Glutamatergic neuron (in vitro differentiated cells): ENCODE measurements around the gene PSMD2. TPM values are rescaled to one million over a fixed set of nuclear protein-coding genes. Genes with fewer than 3 reads are reported as not detected.
A peak's percentile ranks its signal among the peaks of the same experiment; 100 is the strongest.

Source experiments
- DNase-seq: peaks from one replicate; pipeline ENCODE4 v3.0.0; 2022
- H3K27ac Mint-ChIP-seq: one replicate; pipeline ENCODE4 v1.8.0; 2020; ENCODE audit warnings: mild to moderate bottlenecking, mixed read lengths, inconsistent platforms; ENCODE audit not compliant: unreplicated experiment
- H3K27me3 Mint-ChIP-seq: one replicate; pipeline ENCODE4 v1.8.0; 2020; ENCODE audit warnings: mild to moderate bottlenecking, moderate library complexity, mixed read lengths, inconsistent platforms; ENCODE audit not compliant: unreplicated experiment
- H3K36me3 Mint-ChIP-seq: one replicate; pipeline ENCODE4 v1.8.0; 2020; ENCODE audit warnings: mild to moderate bottlenecking, mixed read lengths, inconsistent platforms; ENCODE audit not compliant: unreplicated experiment
- H3K4me1 Mint-ChIP-seq: one replicate; pipeline ENCODE4 v1.8.0; 2020; ENCODE audit warnings: mild to moderate bottlenecking, low read depth, mixed read lengths, inconsistent platforms; ENCODE audit not compliant: unreplicated experiment
- H3K4me3 Mint-ChIP-seq: one replicate; pipeline ENCODE4 v1.8.0; 2020; ENCODE audit warnings: mild to moderate bottlenecking, mixed read lengths, inconsistent platforms; ENCODE audit not compliant: unreplicated experiment
- H3K9me3 Mint-ChIP-seq: one replicate; pipeline ENCODE4 v1.8.0; 2020; ENCODE audit warnings: mild to moderate bottlenecking, moderate library complexity, mixed read lengths, inconsistent platforms; ENCODE audit not compliant: unreplicated experiment
- total RNA-seq: library from RNA; stranded (reverse); fragmentation: NEBNext Ultra II Directional; extraction: Animal tissue kit (Norgen Biotek cat#: 25700); gene quantifications from one replicate; pipeline ENCODE4 v1.2.1, GENCODE V29; 2021; ENCODE audit not compliant: unreplicated experiment
- TF ChIP-seq, protein P1 (sequence below): fragments of 200-600 bp; sonication (generic); IDR thresholded peaks from one replicate; pipeline ENCODE4 v1.5.0; 2021; ENCODE audit not compliant: partially characterized antibody, unreplicated experiment

The PSMD2 gene
- total RNA-seq, 1 donor from 2014 or later: 338 TPM

DNA sequence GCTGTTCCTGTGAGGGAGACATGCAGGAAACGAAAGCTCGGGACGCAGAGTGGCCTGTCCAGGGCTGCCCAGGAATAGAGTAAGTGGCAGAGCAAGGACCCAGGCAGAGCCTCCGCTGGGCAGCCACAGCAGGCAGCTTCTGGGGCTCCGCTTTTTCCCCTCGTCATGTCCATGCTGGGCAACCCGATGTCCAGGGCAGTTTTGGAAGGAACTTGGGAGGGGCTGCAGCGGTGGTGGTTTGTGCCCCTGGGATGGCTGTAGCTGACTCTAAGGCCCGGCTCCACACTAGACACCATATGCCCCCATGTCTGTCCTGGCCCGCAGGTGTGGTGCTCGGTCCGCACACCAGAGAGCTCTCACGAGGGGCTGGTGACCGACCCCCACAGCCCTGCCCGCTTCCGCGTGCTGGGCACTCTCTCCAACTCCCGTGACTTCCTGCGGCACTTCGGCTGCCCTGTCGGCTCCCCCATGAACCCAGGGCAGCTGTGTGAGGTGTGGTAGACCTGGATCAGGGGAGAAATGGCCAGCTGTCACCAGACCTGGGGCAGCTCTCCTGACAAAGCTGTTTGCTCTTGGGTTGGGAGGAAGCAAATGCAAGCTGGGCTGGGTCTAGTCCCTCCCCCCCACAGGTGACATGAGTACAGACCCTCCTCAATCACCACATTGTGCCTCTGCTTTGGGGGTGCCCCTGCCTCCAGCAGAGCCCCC lies 7.1 kb upstream of the PSMD2 start:
- H3K9me3 Mint-ChIP-seq: peaks cover 4% of the 10 kb centered on the region
- TF ChIP-seq, protein P1, sequence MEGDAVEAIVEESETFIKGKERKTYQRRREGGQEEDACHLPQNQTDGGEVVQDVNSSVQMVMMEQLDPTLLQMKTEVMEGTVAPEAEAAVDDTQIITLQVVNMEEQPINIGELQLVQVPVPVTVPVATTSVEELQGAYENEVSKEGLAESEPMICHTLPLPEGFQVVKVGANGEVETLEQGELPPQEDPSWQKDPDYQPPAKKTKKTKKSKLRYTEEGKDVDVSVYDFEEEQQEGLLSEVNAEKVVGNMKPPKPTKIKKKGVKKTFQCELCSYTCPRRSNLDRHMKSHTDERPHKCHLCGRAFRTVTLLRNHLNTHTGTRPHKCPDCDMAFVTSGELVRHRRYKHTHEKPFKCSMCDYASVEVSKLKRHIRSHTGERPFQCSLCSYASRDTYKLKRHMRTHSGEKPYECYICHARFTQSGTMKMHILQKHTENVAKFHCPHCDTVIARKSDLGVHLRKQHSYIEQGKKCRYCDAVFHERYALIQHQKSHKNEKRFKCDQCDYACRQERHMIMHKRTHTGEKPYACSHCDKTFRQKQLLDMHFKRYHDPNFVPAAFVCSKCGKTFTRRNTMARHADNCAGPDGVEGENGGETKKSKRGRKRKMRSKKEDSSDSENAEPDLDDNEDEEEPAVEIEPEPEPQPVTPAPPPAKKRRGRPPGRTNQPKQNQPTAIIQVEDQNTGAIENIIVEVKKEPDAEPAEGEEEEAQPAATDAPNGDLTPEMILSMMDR: no peak

GRCh38 chr3:184295771-184296170 lies 3.3 kb upstream of the PSMD2 start:
- peaks cover 2% of the 10 kb centered on the region for H3K9me3 Mint-ChIP-seq
- H3K4me3 Mint-ChIP-seq: no peak overlapping the region
- no peaks in the 10 kb centered on the region for H3K36me3 Mint-ChIP-seq
- H3K27ac Mint-ChIP-seq: no peak overlapping the region
- H3K4me1 Mint-ChIP-seq: peaks cover 6% of the 10 kb centered on the region
- H3K27me3 Mint-ChIP-seq: peaks cover 9% of the 10 kb centered on the region
- DNase-seq: no peak
- TF ChIP-seq, protein P1: no peak

More for the DNA sequence above, 7.1 kb upstream of the PSMD2 start:
- H3K36me3 Mint-ChIP-seq: no peaks in the 10 kb centered on the region
- H3K27me3 Mint-ChIP-seq: peaks cover 5% of the 10 kb centered on the region
- H3K4me1 Mint-ChIP-seq: no peaks in the 10 kb centered on the region
- DNase-seq: no peak
- H3K27ac Mint-ChIP-seq: no peak overlapping the region
- no peak overlapping the region for H3K4me3 Mint-ChIP-seq

- no peak for DNase-seq
- peaks cover 4% of the 10 kb centered on the region for H3K27me3 Mint-ChIP-seq
- peaks cover 6% of the 10 kb centered on the region for H3K4me1 Mint-ChIP-seq
- TF ChIP-seq, protein P1: no peak
- H3K27ac Mint-ChIP-seq: no peak overlapping the region
- no peaks in the 10 kb centered on the region for H3K36me3 Mint-ChIP-seq
- H3K4me3 Mint-ChIP-seq: no peak overlapping the region
- peaks cover 2% of the 10 kb centered on the region for H3K9me3 Mint-ChIP-seq
Observed at GRCh38 chr3:184296616-184297015, 2.4 kb upstream of the PSMD2 start.

DNA sequence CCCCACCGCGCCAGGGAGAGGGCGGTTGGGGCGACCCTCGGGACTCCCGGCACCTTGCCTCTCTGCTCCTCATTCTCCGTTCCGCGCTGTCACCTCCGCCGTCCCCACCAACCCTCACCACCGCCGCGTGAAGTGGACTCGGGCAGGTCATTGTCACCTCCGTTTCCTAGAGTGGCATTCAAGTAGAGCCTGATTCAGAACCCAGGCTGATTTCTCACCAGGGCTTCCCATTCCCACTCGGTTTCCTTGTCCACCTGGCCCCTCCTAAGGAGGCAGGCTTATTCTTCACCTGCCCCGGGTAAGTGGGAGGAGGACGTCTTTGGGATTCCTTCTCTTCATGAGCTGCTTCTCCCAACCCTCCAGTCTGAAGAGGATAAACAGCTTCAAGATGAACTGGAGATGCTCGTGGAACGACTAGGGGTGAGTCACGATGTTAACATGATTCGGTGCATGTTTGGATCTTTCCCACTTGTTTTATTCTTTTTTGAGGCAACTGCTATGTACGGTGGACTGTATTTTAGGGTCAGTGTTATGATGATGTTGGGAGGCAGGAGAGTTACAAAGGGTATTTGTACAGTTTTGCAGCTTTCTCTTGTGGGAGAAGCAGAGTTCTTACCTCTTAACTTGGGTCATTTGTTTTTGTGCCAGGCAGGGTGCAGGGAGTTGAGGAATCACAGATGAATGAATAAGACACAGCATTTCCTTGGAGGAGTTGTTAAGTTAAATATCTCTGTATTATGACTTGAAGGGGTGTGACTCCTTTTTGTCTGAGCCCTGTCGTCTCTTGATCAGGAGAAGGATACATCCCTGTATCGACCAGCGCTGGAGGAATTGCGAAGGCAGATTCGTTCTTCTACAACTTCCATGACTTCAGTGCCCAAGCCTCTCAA lies 692 bp downstream of the PSMD2 start:
- H3K4me3 Mint-ChIP-seq: peak overlapping the region; percentile 91
- no peak for DNase-seq
- H3K9me3 Mint-ChIP-seq: peaks cover 2% of the 10 kb centered on the region
- TF ChIP-seq, protein P1: no peak
- H3K4me1 Mint-ChIP-seq: peaks cover 6% of the 10 kb centered on the region
- H3K27ac Mint-ChIP-seq: peak overlapping the region; percentile 15
- H3K27me3 Mint-ChIP-seq: peaks cover 4% of the 10 kb centered on the region
- no peaks in the 10 kb centered on the region for H3K36me3 Mint-ChIP-seq

DNA sequence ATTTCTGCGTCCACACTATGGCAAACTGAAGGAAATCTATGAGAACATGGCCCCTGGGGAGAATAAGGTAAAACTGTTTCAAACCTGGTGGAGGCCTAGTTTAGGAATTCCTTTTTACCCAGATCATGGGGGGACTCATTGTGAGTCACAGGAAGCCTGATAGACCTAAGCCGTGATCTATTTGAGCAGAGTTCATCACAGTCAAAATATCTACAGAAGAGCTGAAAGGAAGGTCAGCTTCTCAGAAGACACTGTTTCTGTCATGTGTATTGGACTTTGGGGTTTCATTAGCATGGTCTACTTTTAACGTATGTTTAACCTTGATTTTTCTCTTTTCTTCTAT lies 1.3 kb downstream of the PSMD2 start:
- peaks cover 4% of the 10 kb centered on the region for H3K27me3 Mint-ChIP-seq
- H3K4me1 Mint-ChIP-seq: peaks cover 6% of the 10 kb centered on the region
- peak overlapping the region; percentile 91 for H3K4me3 Mint-ChIP-seq
- no peak for DNase-seq
- TF ChIP-seq, protein P1: no peak
- peaks cover 2% of the 10 kb centered on the region for H3K9me3 Mint-ChIP-seq
- H3K27ac Mint-ChIP-seq: no peak overlapping the region
- H3K36me3 Mint-ChIP-seq: no peaks in the 10 kb centered on the region
